IMR-90 (cell line): Measurements from ENCODE around the gene PTPRK. TPM values are rescaled to one million over a fixed set of nuclear protein-coding genes. Genes with fewer than 3 reads are reported as not detected.
A peak's percentile ranks its signal among the peaks of the same experiment; 100 is the strongest.

ENCODE experiments used
- ATAC-seq: fragments of 200-7000 bp; cut with Tn5 transposase; 2 replicates; pipeline ENCODE4 v1.9.1; 2020; ENCODE audit warnings: low read depth, mild to moderate bottlenecking, moderate library complexity
- BruUV-seq: library from RNA; stranded (reverse); fragments of 400-500 nt; replicated peaks from 2 replicates; lab custom pipeline; 2021; lab: Mats Ljungman, UMichigan
- CTCF ChIA-PET: fragments of 300-600 bp; formaldehyde crosslinking; extraction: SDS; loops from one replicate; lab custom pipeline; 2021; ENCODE audit warnings: antibody characterized with exemption; lab: Yijun Ruan, JAX
- POLR2A ChIA-PET: fragments of 300-600 bp; sonication (Branson Sonifier 250); formaldehyde crosslinking; loops from one replicate; lab custom pipeline; 2022; ENCODE audit warnings: antibody characterized with exemption; ENCODE audit not compliant: unreplicated experiment; lab: Charles Lee
- DNase-seq: peaks from one replicate; pipeline ENCODE4 v3.0.0; 2013
- H2AFZ ChIP-seq: replicated peaks from 2 replicates; pipeline ENCODE3; 2013; ENCODE audit warnings: low read length, mild to moderate bottlenecking; ENCODE audit not compliant: poor library complexity
- H2AK5ac ChIP-seq: 2 replicates; pipeline ENCODE4 v1.6.1; 2013; ENCODE audit warnings: low read depth, low read length, inconsistent platforms
- H2AK9ac ChIP-seq: replicated peaks from 2 replicates; pipeline ENCODE3; 2013; ENCODE audit warnings: mild to moderate bottlenecking, low read depth, low read length, moderate library complexity; ENCODE audit not compliant: poor library complexity
- H2BK120ac ChIP-seq: 2 replicates; pipeline ENCODE4 v1.6.1; 2013; ENCODE audit warnings: low read depth, low read length, inconsistent platforms
- H2BK15ac ChIP-seq: 3 replicates; pipeline ENCODE4 v1.6.1; 2013; ENCODE audit warnings: low read depth, low read length, inconsistent platforms
- H2BK20ac ChIP-seq: 2 replicates; pipeline ENCODE4 v1.6.1; 2013; ENCODE audit warnings: low read depth, mild to moderate bottlenecking, inconsistent platforms, low read length, moderate library complexity
- H2BK5ac ChIP-seq: 2 replicates; pipeline ENCODE4 v1.6.1; 2013; ENCODE audit warnings: mild to moderate bottlenecking, low read depth, low read length, inconsistent platforms; ENCODE audit not compliant: poor library complexity, severe bottlenecking
- H3K14ac ChIP-seq: replicated peaks from 2 replicates; pipeline ENCODE4 v1.6.1; 2013; ENCODE audit warnings: low read depth, low read length, inconsistent platforms
- H3K18ac ChIP-seq: 2 replicates; pipeline ENCODE4 v1.6.1; 2013; ENCODE audit warnings: low read depth, low read length, control low read depth
- H3K23ac ChIP-seq: 2 replicates; pipeline ENCODE4 v1.6.1; 2013; ENCODE audit warnings: low read depth, low read length, inconsistent platforms
- H3K27ac ChIP-seq: 2 replicates; pipeline ENCODE4 v1.5.1; 2013; ENCODE audit warnings: mild to moderate bottlenecking, control low read depth, low read length; ENCODE audit not compliant: insufficient read depth
- H3K27me3 ChIP-seq: 2 replicates; pipeline ENCODE4 v1.6.1; 2013; ENCODE audit warnings: low read length; ENCODE audit not compliant: control insufficient read depth, insufficient read depth
- H3K36me3 ChIP-seq: 2 replicates; pipeline ENCODE4 v1.6.1; 2013; ENCODE audit warnings: low read length, mixed read lengths; ENCODE audit not compliant: control insufficient read depth, insufficient read depth
- H3K4ac ChIP-seq: 2 replicates; pipeline ENCODE4 v1.6.1; 2013; ENCODE audit warnings: low read depth, low read length, inconsistent platforms
- H3K4me1 ChIP-seq: 2 replicates; pipeline ENCODE4 v1.6.1; 2013; ENCODE audit warnings: low read length, mixed read lengths; ENCODE audit not compliant: control insufficient read depth, insufficient read depth
- H3K4me2 ChIP-seq: 2 replicates; pipeline ENCODE4 v1.6.1; 2013; ENCODE audit warnings: low read depth, mild to moderate bottlenecking, control low read depth, low read length, moderate library complexity
- H3K4me3 ChIP-seq: 2 replicates; pipeline ENCODE4 v1.5.1; 2013; ENCODE audit warnings: low read depth, mild to moderate bottlenecking, control low read depth, low read length, moderate library complexity; ENCODE audit not compliant: insufficient read depth
- H3K56ac ChIP-seq: 2 replicates; pipeline ENCODE4 v1.6.1; 2013; ENCODE audit warnings: low read length, inconsistent platforms; ENCODE audit not compliant: insufficient read depth; ENCODE audit errors: extremely low read depth
- H3K79me1 ChIP-seq, 2 experiments: 2 replicates each; pipeline ENCODE4 v1.6.1; 2013; ENCODE audit warnings: low read length in 2 of 2, inconsistent platforms in 1 of 2, low read depth in 1 of 2
- H3K9ac ChIP-seq: 2 replicates; pipeline ENCODE4 v1.6.1; 2013; ENCODE audit warnings: low read depth, low read length, control low read depth
- H3K9me1 ChIP-seq: 2 replicates; pipeline ENCODE4 v1.6.1; 2013; ENCODE audit warnings: low read length, inconsistent platforms; ENCODE audit not compliant: insufficient read depth
- H3K9me3 ChIP-seq: 2 replicates; pipeline ENCODE4 v1.6.1; 2013; ENCODE audit warnings: low read length; ENCODE audit not compliant: control insufficient read depth, insufficient read depth
- H4K20me1 ChIP-seq: 2 replicates; pipeline ENCODE4 v1.6.1; 2013; ENCODE audit warnings: low read length, inconsistent platforms; ENCODE audit not compliant: insufficient read depth
- H4K5ac ChIP-seq: 2 replicates; pipeline ENCODE4 v1.6.1; 2013; ENCODE audit warnings: mild to moderate bottlenecking, low read depth, low read length, control low read depth
- H4K8ac ChIP-seq, 2 experiments: 2 replicates each; pipeline ENCODE4 v1.6.1; 2013; ENCODE audit warnings: low read depth in 2 of 2, low read length in 2 of 2, control low read depth in 1 of 2, inconsistent platforms in 1 of 2
- H4K91ac ChIP-seq: 2 replicates; pipeline ENCODE4 v1.6.1; 2013; ENCODE audit warnings: low read depth, low read length, inconsistent platforms; ENCODE audit not compliant: insufficient read depth
- CEBPB ChIP-seq: IDR thresholded peaks from 2 replicates; pipeline ENCODE4 v1.6.1; 2012; ENCODE audit warnings: low read depth, low read length, improper control_type of control experiment
- CHD1 ChIP-seq: IDR thresholded peaks from 2 replicates; pipeline ENCODE4 v1.6.1; 2012; ENCODE audit warnings: low read depth, low read length, improper control_type of control experiment
- CTCF ChIP-seq: conservative IDR thresholded peaks from 2 replicates; pipeline ENCODE4 v1.5.1; 2012; ENCODE audit warnings: mild to moderate bottlenecking, low read depth, low read length, improper control_type of control experiment
- FOS ChIP-seq: fragments of 150-350 bp; IDR thresholded peaks from 2 replicates; pipeline ENCODE4 v1.6.1; 2016; ENCODE audit warnings: low read depth, low read length
- MAFK ChIP-seq: IDR thresholded peaks from 2 replicates; pipeline ENCODE4 v1.6.1; 2012; ENCODE audit warnings: low read depth, low read length, improper control_type of control experiment
- MAZ ChIP-seq: IDR thresholded peaks from 2 replicates; pipeline ENCODE4 v1.6.1; 2012; ENCODE audit warnings: low read depth, mild to moderate bottlenecking, low read length, improper control_type of control experiment, moderate library complexity, borderline replicate concordance
- MXI1 ChIP-seq: IDR thresholded peaks from 2 replicates; pipeline ENCODE4 v1.6.1; 2012; ENCODE audit warnings: low read depth, mild to moderate bottlenecking, low read length, moderate library complexity, borderline replicate concordance
- RAD21 ChIP-seq: IDR thresholded peaks from 2 replicates; pipeline ENCODE4 v1.6.1; 2012; ENCODE audit warnings: low read length, improper control_type of control experiment
- SMC3 ChIP-seq: fragments of 150-350 bp; IDR thresholded peaks from 2 replicates; pipeline ENCODE4 v1.6.1; 2016; ENCODE audit warnings: low read depth, mild to moderate bottlenecking, antibody characterized with exemption, low read length, moderate library complexity
- USF2 ChIP-seq: fragments of 150-350 bp; IDR thresholded peaks from 2 replicates; pipeline ENCODE4 v1.6.1; 2017; ENCODE audit warnings: mild to moderate bottlenecking, antibody characterized with exemption, low read length, low read depth
- WGBS, 2 experiments: methylation state at CpG; one replicate each; pipeline versions ENCODE4 v1.1.5 to v1.1.7; 2013; ENCODE audit warnings: missing lambda C conversion rate in 2 of 2; ENCODE audit not compliant: insufficient read length in 1 of 2; ENCODE audit errors: extremely low coverage in 2 of 2; 5-methylcytosine and 5-hydroxymethylcytosine counted together
- dilution Hi-C: fragments of 300-500 bp; cut with HindIII; formaldehyde crosslinking; loops from one replicate; pipeline ENCODE4 v1.14.3; 2018; ENCODE audit warnings: low sequenced_read_pairs; ENCODE audit not compliant: unreplicated experiment
- in situ Hi-C: fragments of 300-500 bp; cut with MboI; formaldehyde crosslinking; loops from 3 replicates; pipeline ENCODE4 v1.14.3; 2019; ENCODE audit warnings: low sequenced_read_pairs, inconsistent platforms, mixed read lengths
- intact Hi-C: fragments of 100-400 bp; cut with micrococcal nuclease; formaldehyde crosslinking; loops from 2 replicates; pipeline ENCODE4 v1.10.0; 2022
- polyA plus RNA-seq, 3 experiments: library from polyadenylated mRNA; depleted of rRNA; stranded (reverse); fragments of >200 nt; gene quantifications; 2 replicates each; pipeline ENCODE4 v1.2.3, GENCODE V29; 2012; ENCODE audit warnings: low replicate concordance in 1 of 3
- total RNA-seq: library from RNA; depleted of rRNA; stranded (reverse); fragments of >200 nt; gene quantifications from 2 replicates; pipeline ENCODE4 v1.2.3, GENCODE V29; 2012
- TF ChIP-seq, protein P1 (sequence below): fragments of 150-350 bp; IDR thresholded peaks from 2 replicates; pipeline ENCODE4 v1.6.1; 2016; ENCODE audit warnings: low read depth, mild to moderate bottlenecking, low read length, moderate library complexity, borderline replicate concordance

The PTPRK gene
- total and polyA plus RNA-seq, 2 of the 4 experiments (the other 2 are of a cell fraction) = 18.0 to 80.8 TPM

DNA sequence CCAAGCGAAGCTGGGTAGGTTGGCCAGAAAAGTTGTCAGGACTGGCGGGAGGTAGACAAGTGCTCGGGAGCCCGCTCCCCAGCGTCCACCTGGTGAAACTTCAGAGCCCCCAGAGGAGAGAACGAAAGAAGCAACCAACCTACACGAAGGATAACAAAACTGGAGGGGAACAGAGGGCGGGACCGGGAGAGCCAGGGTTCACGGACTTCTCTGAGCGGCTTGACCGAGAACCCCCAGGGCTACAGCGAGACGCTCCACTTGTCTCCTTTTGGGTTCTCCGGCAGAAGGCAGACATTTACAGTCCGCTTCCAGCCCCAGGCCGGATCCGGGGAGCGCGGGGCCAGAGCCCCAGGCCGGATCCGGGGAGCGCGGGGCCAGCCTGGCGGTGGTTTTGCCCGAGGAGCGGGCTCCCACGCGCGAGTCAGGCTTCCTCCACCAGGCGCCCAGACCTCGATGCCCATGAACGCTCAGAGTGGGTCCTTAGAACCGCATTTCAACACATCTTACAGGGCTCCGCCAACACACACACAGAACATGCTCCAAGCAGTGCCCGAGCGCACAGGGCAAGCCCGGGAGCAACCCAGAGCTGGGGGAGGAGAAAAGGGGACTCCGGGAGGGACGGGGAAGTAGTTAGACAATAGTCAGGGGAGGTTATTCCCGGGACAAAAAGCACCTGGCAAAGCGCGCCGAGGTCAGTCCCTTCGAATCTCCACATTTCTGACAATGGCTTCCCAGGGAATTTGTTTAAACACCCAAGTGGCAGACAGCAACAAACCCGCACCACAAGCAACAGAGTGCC lies 1.1 kb downstream of the PTPRK start:
- Histone ChIP-seq H3K4me3 (peak overlapping the region; percentile 93), H3K14ac (peak overlapping the region; percentile 94), H2AFZ (peak overlapping the region; percentile 97), H2BK15ac (peak overlapping the region; percentile 54; the same call in 1 of the 3 replicates), H3K9me1 (no peaks in the 10 kb centered on the region), H4K8ac (peak overlapping the region; percentile 74 to 76; a peak in 2 of 4 replicates), H4K20me1 (peaks cover 34% of the 10 kb centered on the region; the same call in 1 of the 2 replicates), H2BK20ac (peak overlapping the region; percentile 76), H3K79me1 (peaks cover 7 to 41% of the 10 kb centered on the region in 2 experiments), H3K4ac (peak overlapping the region; percentile 94), H2AK5ac (peak overlapping the region; percentile 56; the same call in 1 of the 2 replicates), H3K4me1 (peaks cover 6% of the 10 kb centered on the region; the same call in 1 of the 2 replicates), H3K27me3 (no peaks in the 10 kb centered on the region), H3K36me3 (no peaks in the 10 kb centered on the region), H3K56ac (peak overlapping the region; percentile 73; the same call in 1 of the 2 replicates), H3K9ac (peak overlapping the region; percentile 96), H2BK5ac (peak overlapping the region; percentile 90), H3K4me2 (peak overlapping the region; percentile 96), H2BK120ac (peak overlapping the region; percentile 82), H3K18ac (peak overlapping the region; percentile 90), H3K9me3 (no peaks in the 10 kb centered on the region), H3K23ac (peak overlapping the region; percentile 97), H3K27ac (peak overlapping the region; percentile 98), H2AK9ac (peak overlapping the region; percentile 87), H4K91ac (peak overlapping the region; percentile 48), H4K5ac (peak overlapping the region; percentile 46)
- ChIA-PET CTCF (interaction anchor here (1.0 kb wide), 1 partner anchor 30 kb away, joined by 5 read pairs; no protein-coding TSS in a partner anchor), POLR2A (no interaction called here)
- no TSS peak for BruUV-seq
- TF ChIP-seq CEBPB (no peak), USF2 (no peak), CHD1 (no peak), SMC3 (0 out of 2 replicates have a peak, but pooled peaks have one; percentile 12), MAZ (no peak), RAD21 (peak; percentile 32; the same call in 1 of the 2 replicates), MXI1 (0 out of 2 replicates have a peak, but pooled peaks have one; percentile 19), MAFK (no peak), CTCF (peak; percentile 16; the same call in 1 of the 2 replicates), FOS (no peak)
- TF ChIP-seq, protein P1, sequence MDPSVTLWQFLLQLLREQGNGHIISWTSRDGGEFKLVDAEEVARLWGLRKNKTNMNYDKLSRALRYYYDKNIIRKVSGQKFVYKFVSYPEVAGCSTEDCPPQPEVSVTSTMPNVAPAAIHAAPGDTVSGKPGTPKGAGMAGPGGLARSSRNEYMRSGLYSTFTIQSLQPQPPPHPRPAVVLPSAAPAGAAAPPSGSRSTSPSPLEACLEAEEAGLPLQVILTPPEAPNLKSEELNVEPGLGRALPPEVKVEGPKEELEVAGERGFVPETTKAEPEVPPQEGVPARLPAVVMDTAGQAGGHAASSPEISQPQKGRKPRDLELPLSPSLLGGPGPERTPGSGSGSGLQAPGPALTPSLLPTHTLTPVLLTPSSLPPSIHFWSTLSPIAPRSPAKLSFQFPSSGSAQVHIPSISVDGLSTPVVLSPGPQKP = no peak
- in situ Hi-C loops (loop anchor here (10.0 kb wide), 1 partner anchor 785 kb away; no protein-coding TSS in a partner anchor), dilution Hi-C loops (no loop called here), intact Hi-C loops (loop anchor here (2.0 to 10.0 kb wide), 5 partner anchors 182 to 665 kb away; no protein-coding TSS in a partner anchor)
- ATAC-seq = peak; percentile 5
- WGBS, 2 experiments = 0% methylated on average over 3 of the region's 46 CpGs; no CpG with 5 or more reads in 1 of the 2 experiments
- DNase-seq = peak; percentile 45
